Sigmoid colon (tissue), 7 donors: Measurements from ENCODE around the gene CPLX1. TPM values are rescaled to one million over a fixed set of nuclear protein-coding genes. Genes with fewer than 3 reads are reported as not detected.

Experiments used
- DNase-seq: peaks from one replicate; pipeline ENCODE4 v3.0.0-alpha.2; 2019
- H3K27ac ChIP-seq, 4 donors: fragments of 200-600 bp; sonication (generic); one replicate each; pipeline ENCODE4 v1.5.1; 2016 to 2019; ENCODE audit warnings: mild to moderate bottlenecking in 1 of 4
- H3K27me3 ChIP-seq, 3 donors: fragments of 200-600 bp; sonication (generic); one replicate each; pipeline ENCODE4 v1.5.1; 2019; ENCODE audit warnings: mild to moderate bottlenecking in 1 of 3
- H3K36me3 ChIP-seq, 4 donors: fragments of 200-600 bp; sonication (generic); one replicate each; pipeline ENCODE4 v1.5.1; 2016 to 2019
- H3K4me1 ChIP-seq, 4 donors: fragments of 200-600 bp; sonication (generic); one replicate each; pipeline ENCODE4 v1.5.1; 2017 to 2019
- H3K4me3 ChIP-seq, 4 donors: fragments of 200-600 bp; sonication (generic); one replicate each; pipeline ENCODE4 v1.5.1; 2017 to 2019; ENCODE audit warnings: mild to moderate bottlenecking in 2 of 4, moderate library complexity in 1 of 4
- H3K9me3 ChIP-seq, 4 donors: fragments of 200-600 bp in 3 of 4; sonication (generic) in 3 of 4; one replicate each; pipeline versions ENCODE4 v1.5.1 to v1.6.1; 2013 to 2019
- EP300 ChIP-seq, 4 donors: sonication (generic); formaldehyde crosslinking; IDR thresholded peaks; one replicate each; pipeline ENCODE4 v1.6.1; 2017; ENCODE audit warnings: antibody characterized with exemption in 4 of 4
- POLR2A ChIP-seq, 2 donors: fragments of 450-650 bp; IDR thresholded peaks; one replicate each; pipeline ENCODE4 v1.6.1; 2016; ENCODE audit warnings: antibody characterized with exemption in 2 of 2, mild to moderate bottlenecking in 2 of 2, moderate library complexity in 2 of 2
- POLR2AphosphoS5 ChIP-seq, 4 donors: sonication (generic); formaldehyde crosslinking; IDR thresholded peaks; one replicate each; pipeline ENCODE4 v1.6.1; 2017; ENCODE audit warnings: antibody characterized with exemption in 4 of 4
- WGBS, 2 donors: extraction: QIAGEN DNeasy Blood & Tissue Kit; methylation state at CpG; one replicate each; pipeline ENCODE4 v1.1.7; 2013; 5-methylcytosine and 5-hydroxymethylcytosine counted together
- intact Hi-C: fragments of 100-400 bp; cut with DNase I; formaldehyde crosslinking; loops from one replicate; pipeline ENCODE4 v1.15.1; 2023
- polyA plus RNA-seq, 3 donors: library from polyadenylated mRNA; stranded (reverse); fragments of 200-250 nt; gene quantifications; one replicate each; pipeline ENCODE4 v1.2.3, GENCODE V29; 2013
- total RNA-seq, 4 donors: library from RNA; depleted of rRNA; stranded (reverse); fragments of >200 nt; gene quantifications; one replicate each; pipeline ENCODE4 v1.1.0, GENCODE V29; 2016
- TF ChIP-seq, protein P1 (sequence below), 4 experiments: fragments of 450-650 bp in 3 of 4; fragments of 200-600 bp in 1 of 4; IDR thresholded peaks; one replicate each; pipeline ENCODE4 v1.5.1; 2016 to 2019; ENCODE audit warnings: antibody characterized with exemption in 4 of 4, mild to moderate bottlenecking in 3 of 4, moderate library complexity in 2 of 4
- donor health status: healthy with polysubstance abuse.
- donor health status: Bipolar disorder and iron deficiency.
- donor health status: healthy.

Gene CPLX1
- total and polyA plus RNA-seq, 7 donors: 0.23 to 3.0 (median 0.49) TPM

DNA sequence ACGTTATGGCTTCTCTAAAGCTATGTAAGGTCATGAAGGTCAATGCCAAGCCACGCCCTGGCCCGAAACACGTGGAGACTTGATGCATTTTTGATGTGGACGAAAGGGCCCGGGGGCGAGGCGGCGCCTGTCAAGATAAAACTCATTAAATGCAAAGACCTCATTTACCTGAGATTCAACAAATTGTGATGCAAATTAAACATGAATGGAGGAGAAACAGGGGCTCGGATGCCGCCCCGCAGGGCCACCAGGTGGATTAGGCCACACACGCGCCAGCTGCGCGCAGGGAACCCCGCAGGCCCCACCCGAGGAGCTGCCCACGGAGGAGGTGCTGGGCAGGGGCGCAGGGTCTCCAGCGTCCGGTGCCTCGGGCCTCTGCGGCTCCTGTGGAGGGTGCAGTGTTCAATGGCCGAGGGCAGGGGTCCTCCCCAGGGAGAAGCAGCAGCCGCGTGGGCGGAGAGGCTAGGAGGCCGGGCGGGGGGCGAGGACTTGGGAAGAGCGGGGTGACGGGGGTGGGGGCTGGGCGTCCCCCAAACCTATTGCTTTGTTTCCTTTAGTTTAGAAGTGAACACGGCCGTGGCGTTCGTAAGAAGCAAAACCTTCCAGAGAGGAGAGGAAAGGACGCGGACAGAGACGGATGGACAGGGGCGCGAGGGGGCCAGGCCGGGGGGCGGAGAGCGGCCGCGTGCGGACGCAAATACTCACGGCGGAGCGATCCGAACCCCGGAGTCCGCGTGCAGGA, 40.4 kb downstream of the CPLX1 start:
- H3K27me3 ChIP-seq: peaks cover 23 to 58% (median 30%) of the 10 kb centered on the region in 3 donors
- TF ChIP-seq, protein P1, sequence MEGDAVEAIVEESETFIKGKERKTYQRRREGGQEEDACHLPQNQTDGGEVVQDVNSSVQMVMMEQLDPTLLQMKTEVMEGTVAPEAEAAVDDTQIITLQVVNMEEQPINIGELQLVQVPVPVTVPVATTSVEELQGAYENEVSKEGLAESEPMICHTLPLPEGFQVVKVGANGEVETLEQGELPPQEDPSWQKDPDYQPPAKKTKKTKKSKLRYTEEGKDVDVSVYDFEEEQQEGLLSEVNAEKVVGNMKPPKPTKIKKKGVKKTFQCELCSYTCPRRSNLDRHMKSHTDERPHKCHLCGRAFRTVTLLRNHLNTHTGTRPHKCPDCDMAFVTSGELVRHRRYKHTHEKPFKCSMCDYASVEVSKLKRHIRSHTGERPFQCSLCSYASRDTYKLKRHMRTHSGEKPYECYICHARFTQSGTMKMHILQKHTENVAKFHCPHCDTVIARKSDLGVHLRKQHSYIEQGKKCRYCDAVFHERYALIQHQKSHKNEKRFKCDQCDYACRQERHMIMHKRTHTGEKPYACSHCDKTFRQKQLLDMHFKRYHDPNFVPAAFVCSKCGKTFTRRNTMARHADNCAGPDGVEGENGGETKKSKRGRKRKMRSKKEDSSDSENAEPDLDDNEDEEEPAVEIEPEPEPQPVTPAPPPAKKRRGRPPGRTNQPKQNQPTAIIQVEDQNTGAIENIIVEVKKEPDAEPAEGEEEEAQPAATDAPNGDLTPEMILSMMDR (IDR thresholded peaks at IDR 0.05): no peak
- TF ChIP-seq POLR2AphosphoS5 (IDR thresholded peaks at IDR 0.05): no peak
- TF ChIP-seq EP300 (IDR thresholded peaks at IDR 0.05): no peak
- TF ChIP-seq POLR2A (IDR thresholded peaks at IDR 0.05): no peak
- peak overlapping the region in 3 of 4 donors; percentile 43 to 73 (median 51) for H3K27ac ChIP-seq
- intact Hi-C loops: no loop called here
- peak overlapping the region; percentile 5 to 45 (median 36) for H3K4me3 ChIP-seq
- WGBS, 2 donors: 6 to 10% methylated on average over 57 of the region's 57 CpGs
- H3K9me3 ChIP-seq: no peaks in the 10 kb centered on the region
- no peaks in the 10 kb centered on the region for H3K36me3 ChIP-seq
- peaks cover 0 to 40% (median 31%) of the 10 kb centered on the region in 4 donors for H3K4me1 ChIP-seq
- peak; percentile 63 for DNase-seq

DNA sequence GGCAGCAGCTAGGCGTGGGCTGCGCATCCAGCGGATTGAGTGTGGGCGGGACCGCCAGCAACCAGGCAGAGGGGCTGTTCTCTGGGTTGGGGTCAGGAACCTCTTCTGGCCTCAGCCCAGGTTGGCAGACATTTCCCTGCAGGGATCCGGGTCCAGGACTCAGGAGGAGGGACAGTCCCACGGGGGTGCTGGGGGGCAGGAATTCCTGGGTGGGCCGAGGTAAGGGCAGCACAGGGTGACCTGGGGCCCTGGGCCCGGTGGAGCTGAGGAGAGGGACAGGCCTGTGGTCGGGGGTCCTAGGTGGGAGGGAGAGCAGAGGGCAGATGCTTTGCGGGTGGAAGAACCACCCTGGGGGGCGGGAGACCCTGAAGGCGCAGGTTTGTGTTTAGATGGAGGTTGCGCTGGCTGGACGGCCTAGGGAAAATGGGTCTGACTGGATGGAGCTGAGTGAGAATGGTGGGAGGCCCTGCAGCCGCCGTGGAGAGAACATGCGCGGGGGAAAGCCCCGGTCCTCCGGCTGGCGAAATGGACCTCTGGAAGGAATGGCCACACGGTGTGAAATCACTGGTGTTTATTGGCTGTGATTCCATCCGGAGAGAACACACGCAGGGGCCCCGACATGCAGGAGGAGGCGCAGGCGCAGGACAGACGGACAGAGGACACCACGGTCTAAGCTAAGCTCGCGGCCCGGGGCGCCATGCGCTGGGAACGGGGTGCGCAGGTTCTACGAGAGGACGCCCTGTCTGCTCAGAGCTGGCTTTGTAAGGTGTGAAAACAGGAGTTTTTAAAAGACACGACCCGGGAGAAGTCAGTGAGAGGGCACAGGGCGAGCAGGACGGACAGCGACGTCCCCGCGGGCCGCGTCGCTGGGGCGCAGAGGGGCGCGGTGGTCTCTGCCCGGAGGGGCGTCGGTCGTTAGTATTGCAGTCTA, 41.3 kb downstream of the CPLX1 start:
- TF ChIP-seq POLR2A (IDR thresholded peaks at IDR 0.05) (no peak), EP300 (IDR thresholded peaks at IDR 0.05) (no peak)
- TF ChIP-seq, protein P1 (IDR thresholded peaks at IDR 0.05): no peak
- H3K9me3 ChIP-seq: no peaks in the 10 kb centered on the region
- intact Hi-C loops: loop anchor here (5.0 kb wide), 1 partner anchor 112 kb away; the partner anchor contains the start of genes ATP5ME and MYL5
- H3K27ac ChIP-seq: no peak overlapping the region
- no peak overlapping the region for H3K4me3 ChIP-seq
- 57 to 58% methylated on average over 57 of the region's 57 CpGs for WGBS, 2 donors
- peak; percentile 64 for DNase-seq
- peaks cover 0 to under 1% (median 0%) of the 10 kb centered on the region in 4 donors for H3K36me3 ChIP-seq
- H3K27me3 ChIP-seq: peaks cover 23 to 50% (median 30%) of the 10 kb centered on the region in 3 donors
- H3K4me1 ChIP-seq: peaks cover 0 to 48% (median 39%) of the 10 kb centered on the region in 4 donors

DNA sequence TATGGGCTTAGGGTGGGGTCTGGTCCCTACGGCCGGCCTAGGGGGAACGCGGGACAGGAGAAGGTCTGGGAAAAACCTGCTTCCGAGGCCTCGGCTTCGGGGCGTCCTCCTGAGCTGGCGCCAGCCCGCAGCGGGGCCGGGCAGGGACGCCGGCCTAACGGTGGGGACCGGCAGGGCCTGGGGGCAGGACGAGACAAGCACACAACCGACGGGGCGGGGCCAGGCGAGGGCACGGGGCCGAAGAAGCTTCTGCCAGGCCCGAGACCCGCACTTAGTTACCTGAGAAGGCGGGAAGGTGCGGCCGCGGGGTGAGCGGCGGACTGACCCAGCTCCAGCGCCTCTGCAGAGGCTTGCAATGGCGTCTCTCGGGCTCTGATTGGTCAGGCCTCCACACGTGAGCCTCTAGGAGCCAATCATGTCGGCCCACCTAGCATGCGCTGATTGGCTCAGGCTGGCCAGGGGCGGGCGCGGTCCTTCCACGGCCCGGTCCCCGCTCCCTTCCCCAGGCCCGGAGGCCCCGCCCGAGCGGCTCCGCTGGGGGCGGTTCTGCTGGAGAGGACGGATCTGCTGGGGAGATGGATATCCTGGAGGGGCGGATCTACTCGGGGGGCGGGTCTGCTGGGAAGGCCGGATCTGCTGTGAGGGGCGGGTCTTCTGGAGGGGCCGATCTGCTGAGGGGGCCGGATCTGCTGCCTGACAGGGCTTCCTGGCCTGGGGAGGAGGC, 44.3 kb downstream of the CPLX1 start:
- H3K9me3 ChIP-seq: no peaks in the 10 kb centered on the region
- H3K4me1 ChIP-seq: peaks cover 0 to 69% (median 49%) of the 10 kb centered on the region in 4 donors
- peak; percentile 99 for DNase-seq
- WGBS, 2 donors: 1% methylated on average over 57 of the region's 57 CpGs
- TF ChIP-seq POLR2A (IDR thresholded peaks at IDR 0.05) (peak; percentile 91 to 96), POLR2AphosphoS5 (IDR thresholded peaks at IDR 0.05) (peak; percentile 97 to 99 (median 98))
- TF ChIP-seq, protein P1 (IDR thresholded peaks at IDR 0.05): no peak
- H3K27ac ChIP-seq: peak overlapping the region; percentile 89 to 96 (median 94)
- H3K4me3 ChIP-seq: peak overlapping the region; percentile 74 to 98 (median 92)
- H3K27me3 ChIP-seq: peaks cover 19 to 25% (median 23%) of the 10 kb centered on the region in 3 donors
- H3K36me3 ChIP-seq: peaks cover 0 to 27% (median 3%) of the 10 kb centered on the region in 4 donors
- intact Hi-C loops: loop anchor here (2.0 to 5.0 kb wide), 2 partner anchors 109 to 151 kb away; partner anchors contain the start of genes ATP5ME, GAK, MYL5 and TMEM175
